ENCODE measurements around the gene CSRP1. TPM values are rescaled to one million over a fixed set of nuclear protein-coding genes. Genes with fewer than 3 reads are reported as not detected.

CSRP1 gene
- total and polyA plus RNA-seq, 9 of the 15 experiments (the other 6 are each of a cell fraction or from before 2014, with no cell fraction given), result 6.8 to 39.4 (median 23.7) TPM

GRCh38 chr1:201554190-201554600 lies 47.3 kb upstream of the CSRP1 start:
- intact Hi-C loops (cut with micrococcal nuclease), result no loop called here
- TF ChIP-seq NR0B1 (IDR thresholded peaks at IDR 0.05; ENCODE audit: partially characterized antibody) (no peak), ZNF766 (CRISPR knock-in tag; conservative IDR thresholded peaks at IDR 0.05) (peak; percentile 47; the same call in 1 of the 2 replicates), NR4A1 (CRISPR knock-in tag; IDR thresholded peaks at IDR 0.05) (no peak), NR4A1 (tag; IDR thresholded peaks at IDR 0.05) (0 out of 2 replicates have a peak, but pooled peaks have one; percentile 49), KLF1 (tag; IDR thresholded peaks at IDR 0.05) (no peak), DMBX1 (CRISPR knock-in tag; IDR thresholded peaks at IDR 0.05; ENCODE audit: borderline replicate concordance) (peak; percentile 47; the same call in 1 of the 2 replicates), ZBTB9 (CRISPR knock-in tag; IDR thresholded peaks at IDR 0.05) (peak; percentile 76; the same call in 1 of the 2 replicates), NR2C2 (CRISPR knock-in tag; IDR thresholded peaks at IDR 0.05) (no peak), NR2C2 (tag; IDR thresholded peaks at IDR 0.05) (0 out of 2 replicates have a peak, but pooled peaks have one; percentile 12), THRB (CRISPR knock-in tag; conservative IDR thresholded peaks at IDR 0.05) (0 out of 2 replicates have a peak, but pooled peaks have one; percentile 62), ZNF311 (CRISPR knock-in tag; IDR thresholded peaks at IDR 0.05) (0 out of 2 replicates have a peak, but pooled peaks have one; percentile 22), MYC (IDR thresholded peaks at IDR 0.05; ENCODE audit: low read depth, low read length) (no peak; the same call in 1 of the 2 replicates), MYC (CRISPR knock-in tag; IDR thresholded peaks at IDR 0.05; ENCODE audit: borderline replicate concordance, low read depth) (no peak), DACH1 (IDR thresholded peaks at IDR 0.05; ENCODE audit: partially characterized antibody) (no peak)

More at GRCh38 chr1:201554190-201554600, 47.3 kb upstream of the CSRP1 start:
- H3K4me3 ChIP-seq, result no peak overlapping the region
- peaks cover 5 to 47% of the 10 kb centered on the region in 2 experiments; a peak in 4 of 5 replicates for H3K4me1 ChIP-seq (replicated peaks in 1 of 2; ENCODE audit: control insufficient read depth in 2 of 2, insufficient read depth in 2 of 2, low read length in 2 of 2)
- H3K79me2 ChIP-seq (ENCODE audit: control insufficient read depth, insufficient read depth, low read length), result no peaks in the 10 kb centered on the region
- POLR2A ChIA-PET, result interaction anchor here (0.7 to 1.3 kb wide), 3 partner anchors 12 to 582 kb away, joined by 3 read pairs; no protein-coding TSS in a partner anchor
- in situ Hi-C loops (cut with MboI), result no loop called here
- H2AFZ ChIP-seq (ENCODE audit: low read depth, low read length), result peak overlapping the region; percentile 66
- peak overlapping the region; percentile 4; the same call in 1 of the 3 replicates for H3K27ac ChIP-seq (ENCODE audit: extremely low read depth, low read depth, low read length)
- BruUV-seq (replicated peaks), result no TSS peak
- WGBS (ENCODE audit: insufficient coverage, low coverage, missing lambda C conversion rate), result 21% methylated on average over 10 of the region's 10 CpGs
- FAIRE-seq, result no peak
- no peaks in the 10 kb centered on the region for H3K9me3 ChIP-seq (replicated peaks; ENCODE audit: control insufficient read depth, insufficient read depth, low read depth, low read length)
- no peaks in the 10 kb centered on the region for H3K27me3 ChIP-seq (ENCODE audit: control insufficient read depth in 2 of 2, insufficient read depth in 2 of 2, low read length in 2 of 2)
- H3K36me3 ChIP-seq (ENCODE audit: control insufficient read depth, insufficient read depth, low read length), result no peaks in the 10 kb centered on the region
- H3K9ac ChIP-seq (ENCODE audit: insufficient read depth in 1 of 2, low read depth in 2 of 2, low read length in 2 of 2), result peak overlapping the region in 1 of 2 experiments; percentile 66; a peak in 1 of 4 replicates
- CTCF ChIA-PET (ENCODE audit: low intra/inter-chr PET ratio), result no interaction called here
- peak; percentile 19 for ATAC-seq
- no peak for DNase-seq (ENCODE audit: extremely low read depth in 1 of 4, low spot score in 3 of 4)
- no peak overlapping the region for H3K4me2 ChIP-seq (ENCODE audit: insufficient read depth, low read length)
- H3K9me1 ChIP-seq (ENCODE audit: control insufficient read depth, insufficient read depth, low read length), result no peaks in the 10 kb centered on the region
- no peaks in the 10 kb centered on the region for H4K20me1 ChIP-seq (replicated peaks; ENCODE audit: control insufficient read depth, insufficient read depth, low read length)
